Measurements from ENCODE around the gene LTC4S. TPM values are rescaled to one million over a fixed set of nuclear protein-coding genes. Genes with fewer than 3 reads are reported as not detected.
"Not testable (repeated sequence)": the region's sequence is repeated elsewhere in the genome, so short reads cannot be mapped to it uniquely, and the experiment has no call there.

The LTC4S gene
- total RNA-seq, 2 experiments from 2014 or later: 1.4 to 2.5 TPM

DNA sequence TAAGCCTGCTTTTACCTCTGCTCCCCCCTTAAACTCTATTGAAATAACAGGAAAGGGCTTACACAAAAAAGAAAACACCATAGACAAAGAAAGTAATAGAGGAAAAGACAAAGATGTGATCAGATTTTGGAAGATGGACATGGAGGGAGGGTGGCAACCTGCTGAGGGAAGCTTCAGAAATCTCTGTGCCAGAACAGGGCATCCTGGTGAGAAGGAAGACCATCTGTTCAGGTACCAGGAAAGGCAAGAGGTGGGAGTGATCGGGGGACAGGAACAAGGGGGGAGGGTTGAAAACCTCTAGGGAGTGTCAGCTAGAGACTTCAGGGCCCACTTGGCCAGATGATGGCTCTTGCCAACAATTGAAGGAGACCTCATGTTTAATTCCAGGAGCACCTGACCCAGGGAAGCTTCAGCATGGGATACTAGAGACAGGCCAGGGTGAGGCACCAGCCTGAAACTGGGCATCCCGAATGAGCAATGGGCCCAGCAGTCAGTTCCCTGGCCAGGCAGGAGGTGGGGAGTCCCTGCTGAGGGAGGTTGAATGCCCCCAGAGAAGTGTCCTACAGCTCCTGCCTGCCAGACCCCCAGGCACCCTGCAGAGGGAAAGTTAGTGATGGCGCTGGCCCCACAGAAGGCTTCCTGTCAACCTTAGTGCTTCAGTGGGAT lies 35.1 kb downstream of the LTC4S start:
- no peak overlapping the region for H3K4me3 Mint-ChIP-seq
- ChIA-PET CTCF (interaction anchor here (1.1 kb wide), 1 partner anchor 31 kb away, joined by 3 read pairs; no protein-coding TSS in a partner anchor), POLR2A (no interaction called here)
- no peaks in the 10 kb centered on the region for H3K9me3 Mint-ChIP-seq
- DNase-seq: no peak
- H3K36me3 Mint-ChIP-seq (ENCODE audit: low read depth): peaks cover 71% of the 10 kb centered on the region
- H3K4me1 Mint-ChIP-seq: peaks cover 14% of the 10 kb centered on the region
- no peaks in the 10 kb centered on the region for H3K27me3 Mint-ChIP-seq
- peak overlapping the region; percentile 69 for H3K27ac Mint-ChIP-seq

DNA sequence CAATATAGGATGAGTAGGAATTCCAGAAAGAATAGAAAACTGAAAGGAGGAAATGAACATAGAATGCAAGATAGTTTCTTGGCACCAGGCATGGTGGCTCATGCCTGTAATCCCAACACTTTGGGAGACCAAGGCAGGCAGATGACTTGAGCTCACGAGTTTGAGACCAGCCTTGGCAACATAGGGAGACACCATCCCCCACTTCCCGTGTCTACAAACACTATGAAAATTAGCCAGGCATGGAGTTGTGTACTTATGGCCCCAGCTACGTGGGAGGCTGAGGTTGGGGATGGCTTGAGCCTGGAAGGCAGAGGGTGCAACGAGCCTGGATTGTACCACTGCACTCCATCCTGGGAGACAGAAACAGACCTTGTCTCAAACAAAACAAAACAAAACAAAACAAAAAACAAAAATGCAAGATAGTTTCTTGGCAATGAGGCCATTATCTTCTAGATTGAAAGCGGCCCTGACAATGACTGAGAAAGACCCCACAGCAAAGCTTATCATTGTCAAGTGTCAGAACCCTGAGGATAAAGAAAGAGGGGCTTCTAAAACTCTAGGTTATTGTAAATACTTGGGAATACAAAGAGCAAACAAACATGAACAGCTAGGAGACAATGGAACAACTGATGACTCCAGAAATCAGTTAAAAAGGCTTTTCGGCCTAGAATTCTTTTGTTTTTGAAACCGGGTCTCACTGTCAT lies 36.1 kb downstream of the LTC4S start:
- peaks cover 66% of the 10 kb centered on the region for H3K36me3 Mint-ChIP-seq (ENCODE audit: low read depth)
- H3K9me3 Mint-ChIP-seq: no peaks in the 10 kb centered on the region
- ChIA-PET CTCF (no interaction called here), POLR2A (no interaction called here)
- peak overlapping the region; percentile 38 for H3K27ac Mint-ChIP-seq
- H3K27me3 Mint-ChIP-seq: no peaks in the 10 kb centered on the region
- H3K4me3 Mint-ChIP-seq: no peak overlapping the region
- DNase-seq: no peak
- H3K4me1 Mint-ChIP-seq: peaks cover 9% of the 10 kb centered on the region

- Mint-ChIP-seq H3K9me3 (peaks cover 2% of the 10 kb centered on the region), H3K27me3 (no peaks in the 10 kb centered on the region), H3K4me1 (peaks cover 12% of the 10 kb centered on the region), H3K4me3 (no peak overlapping the region), H3K27ac (peak overlapping the region; percentile 38), H3K36me3 (ENCODE audit: low read depth) (peaks cover 64% of the 10 kb centered on the region)
- POLR2A ChIA-PET: no interaction called here
- CTCF ChIA-PET: interaction anchor here (0.6 kb wide), 1 partner anchor 1416 kb away, joined by 3 read pairs; no protein-coding TSS in a partner anchor
- DNase-seq: no peak
Observed at GRCh38 chr5:179830818-179831468, 37.2 kb downstream of the LTC4S start.

- Mint-ChIP-seq H3K4me3 (no peak overlapping the region), H3K4me1 (peaks cover 21% of the 10 kb centered on the region), H3K9me3 (peaks cover 2% of the 10 kb centered on the region), H3K27me3 (no peaks in the 10 kb centered on the region), H3K36me3 (ENCODE audit: low read depth) (peaks cover 69% of the 10 kb centered on the region), H3K27ac (no peak overlapping the region)
- POLR2A ChIA-PET: no interaction called here
- CTCF ChIA-PET: interaction anchor here (0.9 kb wide), 1 partner anchor 24 kb away, joined by 3 read pairs; no protein-coding TSS in a partner anchor
- DNase-seq: no peak
Observed at GRCh38 chr5:179832039-179832745, 38.4 kb downstream of the LTC4S start.

GRCh38 chr5:179833056-179833708 lies 39.4 kb downstream of the LTC4S start:
- H3K36me3 Mint-ChIP-seq (ENCODE audit: low read depth): peaks cover 64% of the 10 kb centered on the region
- H3K4me1 Mint-ChIP-seq: peaks cover 20% of the 10 kb centered on the region
- POLR2A ChIA-PET: no interaction called here
- H3K4me3 Mint-ChIP-seq: no peak overlapping the region
- H3K9me3 Mint-ChIP-seq: peaks cover 2% of the 10 kb centered on the region
- H3K27ac Mint-ChIP-seq: no peak overlapping the region
- CTCF ChIA-PET: interaction anchor here (0.9 kb wide), 1 partner anchor 25 kb away, joined by 3 read pairs; no protein-coding TSS in a partner anchor
- no peaks in the 10 kb centered on the region for H3K27me3 Mint-ChIP-seq
- DNase-seq: no peak

- peaks cover 62% of the 10 kb centered on the region for H3K36me3 Mint-ChIP-seq (ENCODE audit: low read depth)
- H3K27me3 Mint-ChIP-seq: no peaks in the 10 kb centered on the region
- DNase-seq: no peak
- H3K4me3 Mint-ChIP-seq: no peak overlapping the region
- H3K4me1 Mint-ChIP-seq: peaks cover 20% of the 10 kb centered on the region
- CTCF ChIA-PET: no interaction called here
- POLR2A ChIA-PET: no interaction called here
- no peak overlapping the region for H3K27ac Mint-ChIP-seq
- peaks cover 2% of the 10 kb centered on the region for H3K9me3 Mint-ChIP-seq
Observed at GRCh38 chr5:179833709-179834070, 39.9 kb downstream of the LTC4S start.

GRCh38 chr5:179834120-179834519 lies 40.3 kb downstream of the LTC4S start:
- H3K9me3 Mint-ChIP-seq: peaks cover 2% of the 10 kb centered on the region
- H3K4me3 Mint-ChIP-seq: no peak overlapping the region
- H3K27me3 Mint-ChIP-seq: no peaks in the 10 kb centered on the region
- H3K36me3 Mint-ChIP-seq (ENCODE audit: low read depth): peaks cover 58% of the 10 kb centered on the region
- ChIA-PET POLR2A (no interaction called here), CTCF (no interaction called here)
- no peak for DNase-seq
- peaks cover 19% of the 10 kb centered on the region for H3K4me1 Mint-ChIP-seq
- no peak overlapping the region for H3K27ac Mint-ChIP-seq

DNA sequence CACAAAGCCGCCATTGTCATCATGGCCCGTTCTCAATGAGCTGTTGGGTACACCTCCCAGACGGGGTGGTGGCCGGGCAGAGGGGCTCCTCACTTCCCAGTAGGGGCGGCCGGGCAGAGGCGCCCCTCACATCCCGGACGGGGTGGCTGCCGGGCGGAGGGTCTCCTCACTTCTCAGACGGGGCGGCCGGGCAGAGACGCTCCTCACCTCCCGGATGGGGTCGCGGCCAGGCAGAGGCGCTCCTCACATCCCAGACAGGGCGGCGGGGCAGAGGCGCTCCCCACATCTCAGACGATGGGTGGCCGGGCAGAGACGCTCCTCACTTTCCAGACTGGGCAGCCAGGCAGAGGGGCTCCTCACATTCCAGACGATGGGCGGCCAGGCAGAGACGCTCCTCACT lies 41.1 kb downstream of the LTC4S start:
- H3K27ac Mint-ChIP-seq, H3K4me3 Mint-ChIP-seq, H3K27me3 Mint-ChIP-seq, POLR2A ChIA-PET, DNase-seq, H3K9me3 Mint-ChIP-seq, CTCF ChIA-PET: not testable (repeated sequence)
- H3K4me1 Mint-ChIP-seq: peaks cover 19% of the 10 kb centered on the region
- H3K36me3 Mint-ChIP-seq (ENCODE audit: low read depth): peaks cover 51% of the 10 kb centered on the region

- Mint-ChIP-seq H3K36me3 (ENCODE audit: low read depth) (peaks cover 41% of the 10 kb centered on the region), H3K27ac (peak overlapping the region; percentile 89), H3K4me3 (peak overlapping the region; percentile 26), H3K4me1 (peaks cover 19% of the 10 kb centered on the region), H3K9me3 (peaks cover 2% of the 10 kb centered on the region), H3K27me3 (no peaks in the 10 kb centered on the region)
- ChIA-PET POLR2A (interaction anchor here (1.5 kb wide), 1 partner anchor 16 kb away, joined by 5 read pairs; the partner anchor contains the start of gene SQSTM1), CTCF (interaction anchor here (0.8 to 1.5 kb wide), 3 partner anchors 23 to 73 kb away, joined by 3 to 4 read pairs (median 4); no protein-coding TSS in a partner anchor)
- DNase-seq: peak; percentile 72
Observed at GRCh38 chr5:179836225-179837019, 42.6 kb downstream of the LTC4S start.

DNA sequence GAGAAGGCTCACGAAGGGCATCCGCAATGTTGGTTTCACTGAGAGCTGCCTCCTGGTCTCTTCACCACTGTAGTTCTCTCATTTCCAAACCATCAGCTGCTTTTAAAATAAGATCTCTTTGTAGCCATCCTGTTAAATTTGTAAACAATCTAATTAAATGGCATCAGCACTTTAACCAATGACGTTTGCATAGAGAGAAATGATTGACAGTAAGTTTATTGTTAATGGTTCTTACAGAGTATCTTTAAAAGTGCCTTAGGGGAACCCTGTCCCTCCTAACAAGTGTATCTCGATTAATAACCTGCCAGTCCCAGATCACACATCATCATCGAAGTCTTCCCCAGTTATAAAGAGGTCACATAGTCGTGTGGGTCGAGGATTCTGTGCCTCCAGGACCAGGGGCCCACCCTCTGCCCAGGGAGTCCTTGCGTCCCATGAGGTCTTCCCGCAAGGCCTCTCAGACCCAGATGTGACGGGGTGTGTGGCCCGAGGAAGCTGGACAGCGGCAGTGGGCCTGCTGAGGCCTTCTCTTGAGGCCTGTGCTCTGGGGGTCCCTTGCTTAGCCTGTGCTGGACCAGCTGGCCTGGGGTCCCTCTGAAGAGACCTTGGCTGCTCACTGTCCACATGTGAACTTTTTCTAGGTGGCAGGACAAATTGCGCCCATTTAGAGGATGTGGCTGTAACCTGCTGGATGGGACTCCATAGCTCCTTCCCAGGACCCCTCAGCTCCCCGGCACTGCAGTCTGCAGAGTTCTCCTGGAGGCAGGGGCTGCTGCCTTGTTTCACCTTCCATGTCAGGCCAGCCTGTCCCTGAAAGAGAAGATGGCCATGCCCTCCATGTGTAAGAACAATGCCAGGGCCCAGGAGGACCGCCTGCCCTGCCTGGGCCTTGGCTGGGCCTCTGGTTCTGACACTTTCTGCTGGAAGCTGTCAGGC lies 43.6 kb downstream of the LTC4S start:
- Mint-ChIP-seq H3K9me3 (peaks cover 2% of the 10 kb centered on the region), H3K4me3 (peak overlapping the region; percentile 9), H3K4me1 (peaks cover 19% of the 10 kb centered on the region), H3K27ac (peak overlapping the region; percentile 89), H3K36me3 (ENCODE audit: low read depth) (peaks cover 39% of the 10 kb centered on the region), H3K27me3 (no peaks in the 10 kb centered on the region)
- ChIA-PET CTCF (interaction anchor here (0.6 to 1.5 kb wide), 4 partner anchors 24 to 74 kb away, joined by 3 to 4 read pairs (median 4); no protein-coding TSS in a partner anchor), POLR2A (interaction anchor here (1.5 kb wide), 1 partner anchor 17 kb away, joined by 5 read pairs; the partner anchor contains the start of gene SQSTM1)
- no peak for DNase-seq

Data from activated CD4-positive, alpha-beta T cell treated with anti-CD3 and anti-CD28 coated beads, Interleukin-2, amount 10 ng/mL, durations not matched to agents 7 days and 5 days (primary cell).